NCI-H526 treated with DMSO at 0.1 percent for 48 hours (cell line): ENCODE results near the gene LIPT1.
A peak's percentile ranks its signal among the peaks of the same experiment; 100 is the strongest.
"Not testable (repeated sequence)": the region's sequence is repeated elsewhere in the genome, so short reads cannot be mapped to it uniquely, and the experiment has no call there.

Source experiments
- DNase-seq: peaks from one replicate; lab custom pipeline; 2025; lab: John Stamatoyannopoulos, UW

The LIPT1 gene

DNA sequence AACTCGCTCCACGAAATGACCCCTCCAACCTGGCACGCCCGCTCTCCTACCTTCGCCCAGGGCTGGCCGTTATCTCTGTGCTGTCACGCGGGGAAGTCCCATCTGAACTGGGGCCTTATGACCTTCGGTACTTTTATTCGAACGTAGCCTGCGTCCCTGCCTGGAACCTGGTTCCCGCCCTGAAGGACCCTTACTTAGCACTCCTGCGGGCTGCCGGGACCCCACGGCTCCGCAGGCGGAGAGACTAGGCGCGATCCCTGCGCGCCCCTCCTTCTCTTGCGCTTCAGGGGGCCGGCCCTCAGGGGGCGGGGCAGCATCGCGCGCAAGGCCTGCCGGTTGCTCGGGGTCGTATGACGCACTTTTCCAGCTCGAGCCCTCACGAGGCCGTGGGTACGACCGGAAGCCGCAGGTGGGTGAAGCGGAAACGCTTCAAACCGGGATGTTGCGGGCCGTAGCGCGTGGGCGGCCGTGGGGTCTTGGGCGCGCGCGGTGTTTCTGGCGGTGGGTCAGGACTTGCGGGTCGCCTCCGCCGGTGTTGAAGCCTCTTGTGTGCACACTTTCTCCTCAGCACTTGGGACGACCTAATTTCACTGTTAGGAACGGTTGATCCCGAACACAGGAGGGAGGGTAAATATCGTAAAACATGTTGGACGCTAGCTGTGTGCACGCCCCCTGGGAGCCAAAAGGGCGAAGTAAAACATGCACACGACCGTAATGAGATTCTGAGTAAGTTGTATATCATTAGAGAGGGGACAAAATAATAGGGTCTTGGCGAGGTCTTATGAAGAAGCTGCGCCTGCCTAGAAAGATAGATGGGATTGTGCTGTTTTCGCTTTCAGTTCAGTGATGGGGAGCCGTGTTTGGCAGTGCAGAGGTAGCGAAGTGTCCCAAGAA is at the start of gene LIPT1, which contains the start of gene TSGA10:
Gene LIPT1, plus strand, starts transcription at position 325 of the 894 bp plus-strand sequence. CDS start 6,991 bp downstream, outside the sequence.
Gene TSGA10, minus strand, starts transcription at position 300 of the 894 bp plus-strand sequence. CDS start 45,503 bp downstream, outside the sequence.
- peak; percentile 87 for DNase-seq

DNA sequence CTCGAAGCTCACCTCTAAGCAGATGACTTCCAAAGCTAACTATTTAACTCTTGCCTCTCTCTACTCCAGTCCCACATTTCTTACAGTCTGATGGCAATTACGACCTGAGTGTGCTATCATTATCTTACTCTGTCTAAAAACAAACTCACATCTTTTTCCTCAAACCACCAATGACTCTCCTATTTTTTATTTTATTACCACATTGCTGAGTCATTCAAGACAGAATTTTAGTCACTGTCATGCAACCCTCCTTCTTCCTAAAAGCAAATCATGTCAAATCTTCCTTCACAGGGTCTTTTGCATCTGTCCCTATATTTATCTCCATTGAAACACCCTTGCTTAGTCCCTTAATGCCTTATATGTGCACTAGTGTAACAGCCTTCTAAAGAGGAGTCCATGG is 47.9 kb upstream of the LIPT1 start:
- DNase-seq, result no peak

GRCh38 chr2:99111236-99111635 is 43.5 kb upstream of the LIPT1 start:
- DNase-seq, result no peak

DNA sequence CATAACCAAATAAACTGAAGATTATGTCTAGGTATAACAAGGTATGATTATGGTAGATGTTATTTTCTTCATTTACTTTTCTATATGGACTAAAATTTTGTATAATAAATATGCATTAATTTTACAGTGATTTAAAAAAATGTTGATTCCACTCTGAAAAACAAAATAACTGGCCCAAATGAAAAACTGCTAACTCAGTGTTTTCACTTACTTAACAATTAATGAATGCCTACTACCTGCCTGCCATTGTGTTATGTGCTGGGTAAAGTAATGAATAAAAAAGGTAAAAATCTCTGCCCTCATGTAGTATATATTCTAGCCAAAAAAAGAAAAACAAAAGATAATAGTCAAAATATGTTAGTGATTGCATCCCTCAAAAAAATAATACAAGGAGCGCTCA is 42.8 kb upstream of the LIPT1 start:
- no peak for DNase-seq

DNA sequence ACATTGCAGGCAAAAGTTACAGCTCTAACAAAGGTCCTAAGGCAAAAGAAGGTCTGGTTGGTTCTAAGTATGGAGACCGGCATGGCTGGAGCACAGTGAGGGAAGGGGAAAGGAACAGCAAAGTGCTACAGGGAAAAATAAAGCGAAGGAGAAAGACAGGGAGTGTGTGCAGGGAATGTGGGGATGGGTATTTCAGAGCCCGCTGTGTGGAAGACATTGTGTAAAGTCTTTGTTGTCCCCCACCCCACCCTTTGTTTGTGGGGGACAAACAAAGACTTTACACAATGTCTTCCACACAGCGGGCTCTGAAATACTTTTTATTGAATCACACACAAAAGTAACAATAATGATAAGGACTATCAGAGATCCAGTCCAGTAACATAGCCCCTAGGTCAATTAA is 42.1 kb upstream of the LIPT1 start:
- no peak for DNase-seq

GRCh38 chr2:99127981-99128380 is 26.8 kb upstream of the LIPT1 start:
- DNase-seq, result no peak

DNA sequence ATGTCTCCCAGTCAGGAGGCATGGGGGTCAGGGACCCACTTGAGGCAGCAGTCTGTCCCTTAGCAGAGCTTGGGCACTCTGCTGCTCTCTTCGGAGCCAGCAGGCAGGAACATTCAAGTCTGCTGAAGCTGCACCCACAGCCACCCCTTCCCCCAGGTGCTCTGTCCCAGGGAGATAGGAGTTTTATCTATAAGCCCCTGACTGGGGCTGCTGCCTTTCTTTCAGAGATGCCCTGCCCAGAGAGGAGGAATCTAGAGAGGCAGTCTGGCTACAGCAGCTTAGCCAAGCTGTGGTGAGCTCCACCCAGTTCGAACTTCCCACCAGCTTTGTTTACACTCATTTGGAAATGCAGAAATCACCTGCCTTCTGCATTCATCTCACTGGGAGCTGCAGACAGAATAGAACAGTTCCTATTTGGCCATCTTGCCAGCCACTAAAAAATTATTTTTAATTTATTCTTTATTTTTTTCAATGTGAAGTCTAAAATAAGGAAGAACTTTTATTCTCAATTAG is 19.7 kb upstream of the LIPT1 start:
- not testable (repeated sequence) for DNase-seq

DNA sequence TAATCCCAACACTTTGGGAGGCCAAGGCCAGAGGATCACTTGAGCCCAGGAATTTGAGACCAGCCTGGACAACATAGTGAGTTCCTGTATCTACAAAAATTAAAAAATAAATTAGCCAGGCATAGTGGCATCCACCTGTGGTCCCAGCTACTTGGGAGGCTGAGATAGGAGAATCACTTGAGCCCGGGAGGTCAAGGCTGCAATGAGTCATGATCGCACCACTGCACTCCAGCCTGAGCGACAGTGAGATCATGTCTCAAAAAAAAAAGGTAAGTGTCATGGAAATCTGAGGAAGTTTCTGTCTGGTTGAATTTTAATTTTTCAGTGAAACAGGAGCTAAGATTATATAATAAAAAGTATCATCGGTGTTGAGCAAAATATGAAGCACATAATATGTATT is 15.8 kb upstream of the LIPT1 start:
- DNase-seq, result no peak

- no peak for DNase-seq
These were observed 14.5 kb upstream of the LIPT1 start for GRCh38 chr2:99140056-99140859.

DNA sequence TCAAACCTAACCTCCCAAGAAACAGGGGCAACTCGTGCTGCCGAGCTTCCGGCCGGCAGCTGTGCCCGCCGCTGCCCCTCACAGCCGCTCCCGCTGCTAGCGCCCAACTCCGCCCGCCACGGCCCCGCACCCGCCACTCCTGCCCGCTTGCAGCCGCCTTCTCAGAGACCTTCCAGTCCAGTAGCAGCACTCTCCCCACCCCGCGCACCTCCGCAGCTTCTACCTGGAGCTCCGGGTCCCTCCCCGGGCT is 14.0 kb upstream of the LIPT1 start:
- DNase-seq, result no peak

DNA sequence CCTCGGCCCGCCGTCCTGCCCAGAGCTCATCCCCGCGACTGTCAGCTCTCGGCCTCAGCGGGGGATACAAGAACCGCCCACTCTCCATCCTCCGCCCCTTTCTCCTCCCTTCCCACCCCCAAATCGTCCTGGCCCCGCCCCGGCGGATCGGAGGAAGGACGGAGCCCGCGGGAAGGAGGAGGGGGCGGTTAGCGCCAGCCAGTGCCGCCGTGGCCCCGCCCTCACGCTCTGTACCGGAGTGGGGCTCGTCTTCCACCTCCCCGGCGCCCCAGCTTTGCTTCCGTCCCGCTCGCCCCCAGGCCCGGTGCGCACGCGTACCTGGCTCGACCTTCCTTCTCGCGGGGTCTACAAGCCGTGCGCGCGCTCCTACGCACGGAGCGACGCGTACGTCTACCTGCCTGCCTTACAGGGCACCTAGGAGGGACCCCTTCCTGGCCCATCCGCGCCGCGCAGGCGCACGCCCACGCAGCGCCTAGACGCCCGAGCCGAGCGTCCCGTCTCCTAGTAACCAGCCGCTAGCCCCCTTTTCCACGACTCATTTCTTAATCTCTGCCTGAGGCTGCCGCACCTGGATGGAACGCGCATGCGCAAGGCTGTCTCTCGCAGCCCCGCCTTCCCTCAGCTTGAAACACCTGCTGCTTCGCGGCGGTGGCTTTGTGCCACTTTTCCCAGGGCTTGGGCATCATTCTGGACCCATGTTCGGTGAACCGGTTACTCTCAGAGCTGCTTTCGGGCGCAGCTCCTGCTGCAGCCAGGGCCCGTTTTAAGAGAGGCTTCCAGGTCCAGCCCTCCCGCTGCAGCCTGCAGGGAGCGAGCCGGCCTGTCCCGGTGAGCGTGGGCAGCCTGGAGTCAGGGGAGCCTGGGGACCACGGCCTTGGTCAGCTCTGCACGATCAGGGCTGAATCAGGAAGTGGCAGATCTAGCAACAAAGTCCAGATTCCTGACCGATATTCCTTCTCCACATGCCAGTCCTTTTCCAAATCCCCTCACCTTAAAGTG is 13.4 kb upstream of the LIPT1 start, which contains the start of gene C2orf15:
Gene C2orf15, plus strand, starts transcription at position 598 of the 999 bp plus-strand sequence. CDS start 8,852 bp downstream, outside the sequence.
- DNase-seq, result peak; percentile 99

- no peak for DNase-seq
These were observed 4.1 kb upstream of the LIPT1 start for GRCh38 chr2:99150706-99151105.

DNA sequence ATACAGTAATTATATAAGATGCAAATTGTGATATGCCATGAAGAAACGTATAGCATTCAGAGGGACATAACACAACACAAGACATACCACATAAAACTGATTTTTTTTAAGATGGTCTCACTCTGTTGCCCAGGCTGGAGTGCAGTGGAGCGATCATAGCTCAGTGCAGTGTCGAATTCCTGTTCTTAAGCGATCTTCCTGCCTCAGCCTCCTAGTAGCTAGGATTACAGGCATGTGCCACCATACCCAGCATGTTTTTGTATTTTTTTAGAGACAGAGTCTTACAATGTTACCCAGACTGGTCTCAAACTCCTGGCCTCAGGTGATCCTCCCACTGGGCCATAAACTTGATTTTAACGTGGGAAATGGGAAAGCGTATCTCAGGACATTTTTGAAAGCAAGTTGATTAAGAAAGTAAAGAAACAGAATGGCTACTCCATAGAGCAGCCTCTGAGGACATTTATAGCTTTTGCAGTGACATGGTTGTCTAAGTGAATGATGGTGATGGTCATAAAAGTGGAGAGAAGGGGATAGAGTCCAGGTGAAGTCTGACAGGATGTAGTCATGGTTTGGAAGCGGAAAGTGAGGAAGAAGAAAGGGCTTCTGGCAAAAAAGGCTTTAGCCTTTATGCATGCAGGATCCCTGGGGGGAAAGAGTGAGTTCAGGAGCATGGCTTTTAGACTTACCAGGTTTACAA is 2.4 kb upstream of the LIPT1 start:
- no peak for DNase-seq

GRCh38 chr2:99153921-99154604 is 704 bp upstream of the LIPT1 start:
- DNase-seq, result no peak

- no peak for DNase-seq
These were observed 2.1 kb downstream of the LIPT1 start for GRCh38 chr2:99156891-99157290.

- DNase-seq, result no peak
These were observed 3.8 kb downstream of the LIPT1 start for GRCh38 chr2:99158599-99158998.

DNA sequence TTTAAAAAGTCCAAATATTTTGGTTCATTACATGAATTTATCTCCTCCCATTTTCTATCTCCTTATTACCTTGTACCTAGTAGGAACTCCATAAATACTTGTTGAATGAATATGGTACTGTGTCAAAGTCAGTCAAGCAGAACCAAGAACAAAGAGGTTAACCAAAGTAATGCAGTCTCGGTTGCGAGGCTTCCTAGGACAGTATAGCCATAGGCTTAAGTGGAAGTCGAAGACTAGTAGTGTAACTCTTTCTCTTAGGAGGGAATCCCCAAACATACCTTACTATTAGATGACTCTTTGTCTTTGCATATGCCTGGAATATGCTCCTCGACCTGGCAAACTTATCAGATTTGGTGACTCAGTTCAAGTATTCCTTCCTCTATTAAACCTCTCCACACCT is 4.8 kb downstream of the LIPT1 start:
- no peak for DNase-seq

- DNase-seq, result no peak
These were observed 11.5 kb downstream of the LIPT1 start for GRCh38 chr2:99166218-99166617.

DNA sequence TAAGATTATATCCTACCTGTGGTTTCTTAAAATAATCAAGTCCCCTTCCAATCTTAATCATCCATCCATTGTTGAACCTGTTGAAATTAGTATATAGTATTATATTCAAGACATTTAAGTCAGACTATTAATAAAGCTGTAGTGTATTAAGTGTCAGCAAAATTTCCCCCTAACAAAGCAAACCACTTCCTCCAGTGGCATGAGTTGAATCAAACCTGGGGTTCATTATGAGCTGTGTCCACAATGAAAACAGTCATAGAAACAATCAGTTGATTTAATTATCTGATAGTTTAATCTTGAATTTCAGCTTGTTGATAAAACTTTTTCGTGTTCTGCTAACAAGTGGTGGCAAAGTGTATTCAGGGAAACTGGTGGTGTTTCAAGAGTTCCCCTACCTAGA is 14.8 kb downstream of the LIPT1 start:
- peak; percentile 23 for DNase-seq

GRCh38 chr2:99171377-99172140 is 16.8 kb downstream of the LIPT1 start:
- no peak for DNase-seq
